HG02642 (cell line): Measurements from ENCODE around the gene FAIM2.

Experiments used
- ATAC-seq: cut with Tn5 transposase; IDR thresholded peaks from one replicate; pipeline ENCODE4 v1.9.1; 2021; ENCODE audit warnings: mild to moderate bottlenecking; ENCODE audit not compliant: unreplicated experiment, poor library complexity

FAIM2 gene

DNA sequence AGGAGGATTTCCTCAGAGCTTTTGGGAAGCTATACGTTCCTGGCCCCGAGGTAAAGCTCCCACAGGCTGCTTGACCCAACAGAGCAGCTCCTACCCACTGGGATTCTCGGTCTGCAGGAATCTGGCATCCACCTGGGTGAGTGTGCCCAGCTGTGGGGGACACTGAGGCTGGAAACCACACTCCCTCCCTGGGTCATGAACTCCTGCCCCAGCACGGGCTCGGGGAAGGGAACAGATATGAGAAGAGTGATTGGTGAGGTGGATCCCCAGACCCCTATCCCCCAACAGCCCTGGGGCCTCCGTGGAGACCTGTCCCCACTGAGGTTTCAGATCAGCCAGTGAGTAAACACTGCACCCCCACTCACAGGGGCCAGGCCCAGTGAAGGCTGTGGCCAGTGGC is 3.3 kb downstream of the FAIM2 start:
- ATAC-seq: no peak

DNA sequence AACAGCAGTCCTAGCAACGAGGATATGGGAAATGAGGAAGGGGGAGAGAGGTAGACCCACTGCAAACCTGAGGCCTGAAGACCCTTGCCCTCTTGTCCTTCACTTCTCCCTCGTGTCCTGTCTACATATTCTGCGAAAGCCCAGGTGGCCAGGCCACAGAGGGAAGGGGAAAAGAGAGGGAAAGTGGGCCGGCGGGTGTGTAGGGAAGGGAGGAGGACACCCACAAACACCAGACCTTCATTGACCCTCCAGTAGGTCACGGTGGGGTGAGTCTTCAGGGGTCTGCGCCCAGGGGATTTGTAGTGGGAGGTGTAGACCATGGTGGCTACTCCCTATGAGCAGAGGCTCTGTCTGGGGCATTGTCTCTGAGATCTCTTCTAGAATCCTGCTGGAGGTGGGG is 3.8 kb downstream of the FAIM2 start:
- no peak for ATAC-seq

DNA sequence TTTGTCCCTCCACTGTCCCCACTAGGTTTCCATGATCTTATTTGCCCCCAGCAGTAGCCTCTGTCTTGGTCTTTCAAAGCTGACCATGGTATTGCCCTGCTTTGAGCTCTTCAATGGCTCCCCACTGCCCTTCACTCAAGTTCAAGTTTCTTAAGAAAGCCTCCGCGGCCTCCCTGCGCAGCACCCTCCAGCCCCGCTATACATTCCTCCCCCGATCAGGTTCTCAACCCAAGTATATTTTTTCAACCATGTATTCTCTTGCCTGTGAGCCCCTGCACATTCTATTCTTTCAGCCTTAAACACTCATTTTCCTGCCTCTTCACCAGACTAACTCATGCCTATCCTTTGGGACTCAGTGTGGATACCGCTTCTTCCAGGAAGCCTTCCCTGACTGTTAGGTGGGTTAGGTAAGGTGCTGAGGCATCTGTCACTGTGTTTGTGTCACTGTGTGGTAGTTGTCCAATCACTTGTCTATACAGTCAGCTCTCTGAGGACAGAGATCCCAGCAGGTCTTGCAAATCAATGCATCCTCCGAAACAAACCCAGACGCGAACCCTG is 4.3 kb downstream of the FAIM2 start:
- ATAC-seq: no peak

DNA sequence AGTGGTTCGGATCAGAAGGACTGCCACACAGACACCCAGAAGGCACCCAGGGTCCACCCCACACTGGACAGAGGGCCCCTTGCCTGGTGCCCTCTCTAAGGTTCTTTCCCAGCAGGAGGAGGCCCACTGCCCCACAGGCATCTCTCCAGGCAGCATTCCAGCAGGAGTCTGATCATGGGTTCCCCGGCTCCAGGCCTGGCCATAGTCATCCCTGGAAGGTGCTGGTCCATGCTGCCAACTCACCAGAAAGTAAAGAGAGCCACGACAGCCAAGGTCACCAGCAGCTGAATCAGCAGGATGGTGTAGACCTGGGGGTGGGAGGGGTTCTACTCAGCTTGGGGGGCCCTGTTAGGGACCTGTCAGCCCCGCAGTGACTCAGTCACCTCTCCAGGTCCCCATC is 6.4 kb downstream of the FAIM2 start:
- ATAC-seq: no peak

DNA sequence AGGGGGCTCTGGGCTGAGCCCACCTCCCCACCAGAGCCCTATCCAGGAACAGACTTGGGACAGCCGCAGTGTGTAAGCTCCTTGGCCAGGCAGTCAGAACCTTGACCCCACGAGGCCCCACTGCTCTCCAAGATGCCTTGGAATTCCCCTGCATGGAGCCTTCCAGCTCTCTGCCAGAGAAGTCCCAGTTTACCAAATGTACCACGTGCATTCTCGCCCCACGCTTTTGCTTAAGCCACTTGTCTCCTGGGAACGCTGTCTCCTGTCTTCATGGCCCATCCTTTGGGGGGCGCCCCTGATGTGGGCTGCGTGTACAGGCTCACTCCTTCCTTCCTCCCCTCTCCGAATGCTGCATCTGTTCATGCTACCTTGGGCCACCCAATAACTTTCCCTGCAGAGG is 7.9 kb downstream of the FAIM2 start:
- ATAC-seq: no peak

DNA sequence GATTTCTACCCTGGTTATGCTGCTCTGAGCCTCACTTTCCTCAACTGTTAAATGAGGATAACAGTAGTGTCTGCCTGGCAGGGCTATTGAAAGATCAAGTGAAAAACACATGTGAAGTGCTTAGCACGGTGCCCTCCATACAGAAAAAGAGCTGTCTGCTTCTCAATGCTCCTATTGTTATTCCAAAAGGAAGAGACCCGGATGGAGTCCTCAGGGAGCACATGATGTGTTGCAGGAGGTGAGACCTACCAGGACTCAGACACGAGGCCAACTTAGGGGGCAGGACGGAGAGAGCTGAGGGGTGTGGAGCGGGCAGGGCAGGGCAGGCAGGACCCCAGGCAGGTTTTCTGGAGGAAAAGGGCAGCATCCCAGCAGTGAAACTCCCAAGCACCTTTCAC is 8.9 kb downstream of the FAIM2 start:
- ATAC-seq: no peak

DNA sequence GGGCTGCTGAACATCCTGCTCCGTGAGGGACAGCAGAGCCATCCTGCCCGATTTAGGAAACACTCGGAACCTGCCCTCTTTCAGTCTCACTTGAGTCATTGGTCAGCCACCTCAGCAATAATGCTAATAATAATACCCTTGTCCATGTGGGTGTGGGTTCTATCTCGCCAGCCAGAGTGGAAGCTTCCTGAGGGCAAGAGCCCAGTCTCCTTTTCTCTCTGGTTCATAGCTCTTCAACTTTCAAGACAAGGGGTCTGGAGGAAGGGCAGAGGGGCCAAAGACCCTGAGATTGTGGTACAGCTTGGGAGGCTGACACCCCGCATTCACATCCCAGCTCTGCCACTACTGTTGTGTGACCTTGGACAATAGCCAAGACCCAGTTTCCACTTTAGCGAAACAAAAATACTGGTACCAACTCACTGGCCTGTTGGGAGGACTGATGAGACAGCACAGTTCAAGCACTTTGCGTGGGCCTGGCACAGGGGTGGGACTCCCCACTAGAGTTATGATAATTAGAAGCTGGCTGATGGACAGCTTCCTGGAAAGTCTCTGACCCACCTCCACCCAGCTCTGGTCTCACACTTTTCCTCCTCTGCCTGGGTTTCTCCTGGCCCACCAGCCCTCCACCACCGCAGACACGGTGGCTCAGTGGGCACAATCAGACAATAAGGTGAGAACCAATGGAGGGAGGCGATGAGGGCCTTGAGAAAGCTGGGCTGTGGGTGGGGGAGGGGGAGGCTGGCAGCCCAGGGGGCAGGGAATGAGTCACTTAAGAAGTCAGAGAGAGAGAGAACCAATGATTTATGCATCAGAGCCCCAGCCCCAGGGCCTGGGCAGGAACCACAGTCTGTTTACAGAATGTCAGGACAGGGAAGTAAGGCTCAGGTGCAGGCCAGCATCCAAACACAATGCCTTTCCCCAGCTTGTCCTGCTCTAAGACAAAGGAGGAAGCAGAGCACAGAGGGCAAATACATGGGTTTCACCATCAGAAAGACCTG is 9.6 kb downstream of the FAIM2 start:
- ATAC-seq: no peak

DNA sequence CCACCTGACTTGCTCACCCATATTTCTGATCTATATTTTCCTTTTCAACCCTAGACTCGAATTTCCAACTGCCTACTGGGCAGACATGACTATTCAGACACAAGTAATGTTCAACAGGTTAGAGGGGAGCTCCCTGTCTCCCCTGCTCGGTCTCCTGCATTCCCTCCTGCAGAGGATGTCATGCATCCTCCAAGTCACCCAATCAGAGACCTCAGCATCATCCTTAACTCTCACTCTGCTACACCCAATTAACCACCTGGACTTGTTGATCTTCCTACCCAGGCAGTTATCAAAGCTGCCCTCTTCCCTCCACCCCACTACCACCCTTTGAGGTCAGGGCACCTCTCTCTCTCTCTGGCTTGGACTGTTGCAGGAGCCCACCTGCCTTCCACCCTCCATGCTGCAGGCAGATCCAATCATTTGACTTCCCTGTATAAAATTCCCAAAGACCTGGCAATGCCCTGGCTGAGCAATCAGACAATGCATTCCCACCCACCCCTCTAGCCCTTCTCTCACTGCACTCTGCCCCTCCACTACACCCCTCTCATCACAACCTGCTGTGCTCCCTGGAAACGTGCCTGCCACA is 10.9 kb downstream of the FAIM2 start:
- ATAC-seq: no peak

DNA sequence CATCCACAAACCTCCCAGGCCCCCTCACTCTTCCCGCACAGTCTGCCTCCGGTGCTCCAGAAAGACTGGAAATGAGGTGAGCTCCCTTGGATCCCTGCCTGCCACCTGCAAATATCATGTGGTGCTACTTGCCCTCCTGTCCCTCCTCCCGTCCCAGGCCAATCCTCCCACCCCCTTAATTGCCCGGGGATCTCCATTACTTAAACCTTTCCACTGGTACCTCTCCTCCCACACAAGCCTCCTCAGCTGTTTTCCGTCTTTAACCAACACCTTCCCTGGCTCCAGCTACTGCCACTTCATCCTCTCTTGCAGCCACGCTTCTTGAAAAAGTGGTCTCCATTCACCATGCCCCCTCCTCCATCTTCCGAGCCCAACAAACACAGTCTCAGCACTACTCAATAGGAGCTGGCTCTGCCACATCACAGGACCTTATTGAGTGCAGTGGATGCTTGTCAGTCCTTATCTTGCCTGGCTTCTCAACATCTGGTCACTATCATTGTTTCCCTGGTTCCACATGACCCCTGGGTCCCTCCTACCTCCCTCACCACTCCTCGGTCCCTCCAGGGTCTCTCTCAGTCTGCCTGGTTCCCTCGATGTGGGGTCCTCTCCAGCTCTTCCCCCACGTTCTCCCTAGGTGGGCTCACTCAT is 11.5 kb downstream of the FAIM2 start:
- ATAC-seq: no peak

DNA sequence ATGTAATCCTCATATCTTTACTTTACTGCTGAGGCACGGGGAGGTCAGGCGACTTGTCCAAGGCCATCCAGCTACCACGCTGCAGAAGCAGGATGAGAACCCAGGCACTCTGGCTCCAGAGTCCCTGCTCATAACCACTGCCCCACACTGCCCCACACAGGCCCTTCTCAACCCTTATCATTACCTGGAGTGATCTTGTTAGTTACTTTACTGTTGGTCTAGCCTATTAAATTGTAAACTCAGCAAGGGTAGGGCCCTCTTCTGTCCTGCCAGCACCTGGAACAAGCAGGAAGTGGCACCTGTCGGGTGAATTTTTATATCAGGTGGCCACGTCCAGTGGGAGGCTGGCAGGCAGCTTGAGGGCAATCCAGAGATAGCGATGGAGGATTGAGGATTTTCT is 12.2 kb downstream of the FAIM2 start:
- ATAC-seq: no peak

DNA sequence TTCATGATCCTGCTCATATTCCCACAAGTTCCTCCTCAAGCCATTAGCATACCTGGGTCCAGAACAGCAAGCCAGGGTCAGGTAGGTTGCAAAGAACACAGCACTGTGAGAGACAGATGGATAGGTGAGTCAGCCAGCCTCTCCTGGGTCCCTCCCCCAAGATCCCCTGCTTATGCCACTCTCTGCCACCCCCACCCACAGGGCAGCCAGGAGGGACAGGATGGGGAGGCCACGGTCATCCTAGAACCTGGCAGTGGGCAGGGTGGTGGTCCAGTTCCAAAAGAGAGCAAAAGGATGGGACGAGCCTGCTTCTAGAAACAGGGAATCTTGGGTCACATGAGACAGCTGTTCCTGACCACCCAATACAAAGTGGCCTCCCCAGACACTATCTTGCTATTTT is 12.7 kb downstream of the FAIM2 start:
- ATAC-seq: no peak

DNA sequence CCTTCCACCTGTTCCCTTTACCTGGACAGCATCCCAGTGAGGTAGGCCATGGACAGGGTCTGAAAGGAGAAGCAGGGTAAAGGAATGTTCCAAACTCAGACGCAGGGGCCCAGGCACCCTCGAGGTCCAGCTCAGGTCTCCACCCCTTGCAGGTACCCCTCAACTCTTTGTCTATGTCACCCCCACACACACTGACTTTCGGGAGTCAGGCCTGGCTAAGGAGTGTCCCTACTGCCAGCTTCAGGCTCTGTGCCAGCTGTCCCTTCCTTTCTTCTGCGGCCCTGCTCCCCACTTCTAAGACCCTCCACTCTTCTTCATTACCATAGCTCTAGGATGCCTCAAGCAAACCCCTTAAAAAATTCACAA is 13.6 kb downstream of the FAIM2 start:
- ATAC-seq: no peak

DNA sequence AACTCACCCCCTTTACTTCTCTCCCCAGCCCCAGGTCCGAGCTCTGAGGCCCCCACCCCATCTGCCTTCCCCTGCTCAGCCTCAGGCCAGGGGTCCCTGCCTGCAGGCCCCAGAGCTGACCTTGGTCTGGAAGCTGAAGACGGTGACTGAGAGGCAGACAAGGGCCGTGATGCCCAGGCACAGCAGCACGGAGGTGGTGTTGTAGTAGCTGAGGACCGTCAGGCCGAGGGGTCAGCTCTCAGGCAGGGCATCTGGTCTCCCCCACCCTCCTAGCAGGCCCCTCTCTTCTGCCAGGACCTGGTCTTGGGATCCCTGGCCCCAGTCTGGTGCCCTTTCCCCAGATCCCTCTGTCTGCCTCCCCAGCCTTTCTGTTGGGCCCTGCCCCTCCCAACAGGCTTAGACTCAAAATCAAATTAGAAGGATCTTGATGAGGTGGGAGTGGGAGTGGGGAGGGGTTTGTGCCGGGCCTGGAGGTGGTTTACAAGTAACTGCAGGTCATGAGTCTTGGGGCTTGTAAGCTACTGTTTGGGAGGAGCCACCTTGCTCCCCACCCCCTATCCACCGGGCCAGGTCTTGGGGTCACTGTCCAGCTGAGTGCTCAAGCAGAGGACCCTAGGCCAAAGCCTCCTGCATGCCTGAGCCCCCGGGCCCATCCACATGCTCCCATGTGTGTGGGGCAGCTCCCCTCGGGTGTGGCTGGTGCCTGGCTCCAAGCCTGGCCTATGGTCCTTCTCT is 14.2 kb downstream of the FAIM2 start:
- no peak for ATAC-seq

DNA sequence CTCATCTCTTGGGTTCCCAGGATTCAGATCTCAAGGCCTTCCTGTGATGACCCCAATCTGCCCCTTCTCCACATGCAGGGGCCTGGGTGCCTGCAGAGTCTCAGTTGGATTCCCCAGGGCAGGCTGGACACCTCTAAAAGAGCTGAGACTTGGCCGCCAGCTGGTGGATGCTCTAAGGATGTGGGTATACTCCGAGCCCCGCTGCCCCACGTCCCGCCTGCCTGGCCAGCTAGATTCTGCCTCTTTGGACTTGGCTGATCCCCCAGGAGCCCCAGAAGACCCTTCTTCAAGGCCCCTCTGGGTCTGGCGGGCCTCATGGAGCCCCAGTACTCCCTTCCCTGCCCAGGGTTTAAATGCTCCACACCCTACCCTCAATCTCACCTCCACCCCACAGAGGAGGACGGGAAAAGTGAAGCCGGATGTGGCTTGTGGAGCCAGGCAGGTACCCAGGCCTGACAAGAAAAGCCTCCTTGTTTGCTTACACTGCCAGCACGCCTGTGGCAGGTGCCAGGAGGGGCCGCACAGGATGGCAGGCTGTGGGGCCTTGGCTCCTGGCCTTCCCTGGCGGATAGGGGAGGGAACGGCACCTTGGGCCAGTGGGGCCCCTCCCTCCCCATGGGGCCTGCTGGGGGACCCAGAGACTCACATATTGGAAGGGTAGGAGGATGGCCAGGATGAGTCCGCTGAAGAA is 15.1 kb downstream of the FAIM2 start:
- ATAC-seq: no peak

DNA sequence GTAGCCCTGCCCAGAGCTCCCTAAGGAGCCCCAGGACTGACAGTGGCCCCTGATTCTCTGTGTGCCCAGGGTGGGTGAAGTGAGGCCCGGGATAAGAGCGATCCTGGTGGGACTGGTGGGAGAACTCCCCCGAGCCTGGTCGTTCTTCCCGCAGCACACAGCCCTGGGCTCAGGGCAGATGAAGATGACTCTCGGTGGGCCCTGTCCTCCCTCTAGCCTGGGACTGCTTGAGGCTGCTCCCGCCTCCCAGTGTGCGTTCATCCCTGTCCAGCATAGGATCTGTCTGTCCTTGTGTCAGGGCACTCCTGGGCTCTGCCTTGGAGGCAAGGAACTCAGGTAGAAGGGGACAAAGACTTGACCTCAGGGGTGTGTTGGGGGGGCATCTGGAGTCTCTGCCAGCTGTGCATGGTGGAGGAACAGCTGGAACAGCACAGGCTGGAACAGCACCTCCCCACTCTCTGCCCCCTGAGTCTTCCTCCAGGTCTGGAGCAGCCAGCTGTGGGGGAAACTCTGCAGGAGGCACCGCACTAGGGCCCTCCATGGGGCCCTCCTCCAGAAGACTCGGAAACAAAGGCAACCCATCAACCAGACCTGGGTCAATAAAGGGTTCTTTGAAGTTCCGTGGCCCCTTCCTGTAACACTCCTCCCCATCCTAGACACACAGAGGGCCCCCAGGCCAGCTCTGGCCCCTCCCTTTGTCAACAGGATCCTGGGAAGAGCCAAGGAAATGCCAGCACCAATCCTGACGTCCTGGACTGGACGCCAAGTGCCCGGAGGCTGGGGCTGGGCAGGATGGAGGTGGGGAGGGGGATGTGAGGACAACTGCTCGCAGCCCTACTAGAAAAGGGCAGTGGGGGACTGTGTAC is 15.9 kb downstream of the FAIM2 start:
- no peak for ATAC-seq

DNA sequence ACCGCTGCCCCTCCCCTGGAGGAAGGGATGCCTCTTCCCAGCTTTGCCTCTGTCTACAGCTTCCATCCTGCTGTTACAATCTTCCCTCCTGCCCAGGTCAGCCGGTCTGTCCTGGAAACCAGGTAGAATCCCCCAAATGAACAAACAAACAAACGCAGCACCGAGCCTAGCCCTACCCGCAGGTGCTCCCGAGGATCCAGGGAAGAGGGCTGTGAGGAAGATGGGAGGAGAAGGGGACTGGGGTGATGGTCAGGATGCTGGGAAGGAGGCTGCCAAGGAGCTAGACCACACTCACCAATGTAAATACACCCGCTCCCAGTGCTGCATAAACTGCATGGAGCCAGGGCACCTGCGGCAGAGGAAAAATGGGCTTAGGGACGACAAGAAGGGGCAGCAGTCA is 16.6 kb downstream of the FAIM2 start:
- ATAC-seq: no peak

DNA sequence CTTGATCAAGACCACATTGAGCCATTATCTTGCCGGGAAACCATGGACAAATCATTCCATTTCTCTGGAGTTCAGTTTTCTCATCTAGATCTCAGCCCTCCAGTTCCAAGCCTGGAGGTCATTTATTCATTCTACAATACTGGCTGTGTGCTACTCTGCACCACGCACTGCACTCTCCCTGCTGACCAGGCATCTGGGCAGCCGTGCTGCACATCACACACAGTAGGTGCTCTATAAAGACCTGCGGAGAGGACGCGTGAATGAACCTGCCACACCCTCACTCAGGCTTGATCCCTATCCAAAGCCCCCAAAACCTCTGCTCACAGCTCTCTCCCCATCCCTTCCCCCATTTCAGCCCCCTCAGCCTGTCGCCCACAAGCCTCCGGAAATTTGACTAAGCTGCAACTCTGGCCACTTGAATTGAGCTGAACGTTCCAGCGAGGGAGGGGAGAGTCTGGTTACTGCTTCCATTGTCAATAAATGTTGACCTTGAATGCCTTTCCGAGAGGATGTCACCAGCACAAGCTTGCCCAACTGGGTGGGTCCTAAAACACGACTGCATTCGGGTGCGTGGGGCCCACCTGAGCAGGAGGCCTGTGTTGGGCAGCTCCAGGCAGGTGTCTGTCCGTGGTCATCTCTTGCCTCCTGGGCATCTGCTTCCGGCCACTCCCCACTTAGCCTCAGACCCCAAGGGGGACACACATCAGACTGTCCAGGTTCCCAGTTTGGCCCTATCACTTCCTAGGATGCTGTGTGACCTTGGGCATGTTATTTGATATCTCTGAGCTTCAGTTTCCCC is 17.8 kb downstream of the FAIM2 start:
- ATAC-seq: no peak

DNA sequence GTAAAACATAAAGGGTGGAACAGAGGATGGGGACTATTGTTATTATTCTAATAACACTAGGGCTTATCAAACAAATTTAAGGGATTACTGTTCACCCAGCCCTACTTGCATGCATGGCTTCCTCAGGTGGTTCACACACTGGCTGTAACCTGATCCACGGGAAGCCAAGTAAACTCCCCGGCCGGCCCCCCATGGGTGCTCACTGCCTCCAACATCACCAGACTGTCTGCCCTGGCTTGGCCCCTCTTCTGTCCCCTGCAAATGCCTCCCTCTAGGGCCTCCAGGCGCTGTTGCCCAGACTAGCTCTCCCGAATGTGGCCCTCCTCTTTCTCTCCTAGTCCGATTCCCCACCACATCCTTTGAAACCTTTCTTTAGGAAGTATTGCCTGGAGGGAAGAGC is 18.6 kb downstream of the FAIM2 start:
- no peak for ATAC-seq
